Thyroid gland (tissue), 4 donors: ENCODE results near the gene SLN.

Experiments used
- CTCF ChIP-seq, 6 experiments: fragments of 200-600 bp in 3 of 6; fragments of 450-650 bp in 3 of 6; sonication (generic) in 3 of 6; IDR thresholded peaks; one replicate each; pipeline ENCODE4 v1.5.1; 2016 to 2019; ENCODE audit warnings: antibody characterized with exemption in 6 of 6, mild to moderate bottlenecking in 2 of 6, inconsistent platforms in 1 of 6, moderate library complexity in 1 of 6
- POLR2A ChIP-seq, 2 donors: fragments of 450-650 bp; IDR thresholded peaks; one replicate each; pipeline ENCODE4 v1.6.1; 2017; ENCODE audit warnings: antibody characterized with exemption in 2 of 2, mild to moderate bottlenecking in 2 of 2, moderate library complexity in 1 of 2

DNA sequence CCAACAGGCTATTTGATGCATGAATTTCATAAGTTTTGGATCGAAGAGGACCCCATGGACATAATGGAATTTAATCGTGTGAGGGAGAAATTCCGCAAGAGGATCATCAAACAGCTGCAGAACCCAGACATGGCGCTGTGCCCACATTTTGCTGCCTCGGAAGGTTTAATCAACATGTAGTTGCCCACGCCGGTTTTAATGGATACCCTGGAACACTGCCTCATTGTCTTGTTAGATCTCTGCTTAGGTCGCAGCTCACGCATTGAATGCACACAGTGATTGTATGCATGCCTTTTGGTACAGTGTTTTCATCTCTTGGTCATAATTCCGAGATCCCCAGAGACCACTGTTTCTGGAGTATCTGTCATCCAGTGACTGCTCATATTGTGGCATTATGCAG lies 46.8 kb downstream of the SLN start:
- TF ChIP-seq CTCF (IDR thresholded peaks at IDR 0.05) (no peak), POLR2A (IDR thresholded peaks at IDR 0.05) (no peak)
